Gastroesophageal sphincter (tissue), 3 donors: Measurements from ENCODE around the gene FARSA.

Experiments used
- CTCF ChIP-seq, 4 experiments: fragments of 200-600 bp in 2 of 4; fragments of 450-650 bp in 2 of 4; sonication (generic) in 1 of 4; IDR thresholded peaks; one replicate each; pipeline ENCODE4 v1.5.1; 2017 to 2019; ENCODE audit warnings: antibody characterized with exemption in 4 of 4, mild to moderate bottlenecking in 2 of 4, moderate library complexity in 2 of 4
- POLR2A ChIP-seq, 2 donors: fragments of 450-650 bp; IDR thresholded peaks; one replicate each; pipeline ENCODE4 v1.6.1; 2017; ENCODE audit warnings: antibody characterized with exemption in 2 of 2, mild to moderate bottlenecking in 2 of 2, moderate library complexity in 1 of 2

GRCh38 chr19:12918253-12918652 lies 15.3 kb downstream of the FARSA start:
- no peak for TF ChIP-seq POLR2A (IDR thresholded peaks at IDR 0.05)
- no peak for TF ChIP-seq CTCF (IDR thresholded peaks at IDR 0.05)
